Measurements from ENCODE around the gene SEC23B.
A peak's percentile ranks its signal among the peaks of the same experiment; 100 is the strongest.
"Not testable (repeated sequence)": the region's sequence is repeated elsewhere in the genome, so short reads cannot be mapped to it uniquely, and the experiment has no call there.

SEC23B gene

DNA sequence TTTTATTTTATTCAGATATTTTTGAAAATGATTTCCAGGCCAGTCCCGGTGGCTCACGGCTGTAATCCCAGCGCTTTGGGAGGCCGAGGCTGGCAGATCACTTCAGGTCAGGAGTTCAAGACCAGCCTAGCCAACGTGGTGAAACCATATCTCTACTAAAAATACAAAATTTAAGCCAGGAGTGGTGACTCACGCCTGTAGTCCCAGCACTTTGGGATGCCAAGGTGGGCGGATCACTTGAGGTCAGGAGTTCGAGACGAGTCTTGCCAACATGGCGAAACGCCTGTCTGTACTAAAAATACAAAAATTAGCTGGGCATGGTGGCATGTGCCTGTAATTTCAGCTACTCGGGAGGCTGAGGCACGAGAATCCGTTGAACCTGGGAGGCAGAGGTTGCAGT lies 19.0 kb downstream of the SEC23B start:
- DNase-seq (ENCODE audit: low read depth): not testable (repeated sequence)

DNA sequence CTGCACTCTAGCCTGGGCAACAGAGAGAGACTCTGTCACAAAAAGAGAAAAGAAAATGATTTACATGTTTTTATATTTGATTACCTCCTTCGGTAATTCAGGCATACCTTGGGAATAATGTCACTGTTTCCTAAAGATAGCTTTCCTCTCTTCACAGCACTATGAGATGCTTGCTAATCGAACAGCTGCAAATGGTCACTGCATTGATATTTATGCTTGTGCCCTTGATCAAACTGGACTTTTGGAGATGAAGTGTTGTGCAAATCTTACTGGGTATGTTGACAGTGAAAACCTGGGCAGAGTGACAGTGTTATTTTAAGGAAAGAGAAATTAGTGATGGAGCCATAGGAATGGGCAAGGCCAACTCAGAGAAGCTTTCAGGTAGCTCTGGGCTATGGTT lies 19.6 kb downstream of the SEC23B start:
- DNase-seq (ENCODE audit: low read depth): no peak

DNA sequence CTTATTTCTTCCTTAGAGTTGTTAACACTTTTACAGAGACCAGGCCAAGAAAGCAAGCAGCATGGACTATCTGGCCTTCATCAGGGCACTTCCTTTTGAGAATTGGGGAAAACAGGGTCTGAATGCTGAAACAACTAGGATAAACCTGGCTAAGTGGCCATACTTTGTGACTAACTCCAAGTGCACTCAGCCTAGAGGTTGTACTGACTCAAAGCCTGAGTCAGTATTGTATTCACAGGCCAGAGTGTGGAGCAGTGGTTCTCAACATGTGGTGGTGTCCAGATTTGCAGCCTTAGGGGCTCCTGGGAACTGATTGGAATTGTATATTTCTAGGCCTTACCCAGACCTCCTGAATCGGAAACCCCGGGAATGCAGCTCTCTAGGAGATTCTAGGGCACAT lies 20.1 kb downstream of the SEC23B start:
- DNase-seq (ENCODE audit: low read depth): no peak

DNA sequence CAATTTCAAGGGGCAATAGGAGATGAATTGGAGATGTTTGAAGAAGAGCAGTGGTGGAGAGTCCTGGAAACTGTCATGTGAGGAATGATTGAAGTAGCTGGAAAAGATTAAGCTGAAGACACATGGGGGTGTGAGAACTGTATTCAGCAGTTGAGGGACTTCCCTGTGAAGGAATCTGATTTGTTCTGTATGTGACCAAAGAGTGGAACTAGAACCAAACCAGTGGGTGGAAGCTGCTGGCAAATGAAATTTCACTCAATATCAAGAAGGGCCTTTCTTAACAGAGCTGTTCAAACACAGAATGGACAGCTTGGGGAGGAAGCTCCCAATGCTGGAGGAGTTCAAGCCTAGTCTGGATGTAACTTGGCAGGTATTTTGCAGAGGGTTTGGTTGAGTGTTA lies 21.3 kb downstream of the SEC23B start:
- DNase-seq (ENCODE audit: low read depth): no peak

DNA sequence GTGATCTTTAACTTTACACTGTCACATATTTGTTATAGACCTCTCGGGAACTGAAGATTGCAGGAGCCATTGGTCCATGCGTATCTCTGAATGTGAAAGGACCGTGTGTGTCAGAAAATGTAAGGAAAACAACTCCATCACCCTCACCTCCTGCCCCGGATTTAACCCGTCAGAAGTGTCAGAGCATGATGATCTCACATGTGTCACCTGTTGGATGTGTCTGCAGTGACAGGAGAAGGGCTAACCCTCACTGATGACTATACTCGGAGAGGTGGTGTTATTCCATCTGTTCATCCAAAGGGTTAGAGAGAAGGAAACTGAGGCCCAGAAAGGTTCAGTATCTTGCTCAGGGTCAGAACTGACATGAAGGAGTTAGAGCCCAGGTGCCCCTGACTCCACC lies 24.9 kb downstream of the SEC23B start:
- no peak for DNase-seq (ENCODE audit: low read depth)

DNA sequence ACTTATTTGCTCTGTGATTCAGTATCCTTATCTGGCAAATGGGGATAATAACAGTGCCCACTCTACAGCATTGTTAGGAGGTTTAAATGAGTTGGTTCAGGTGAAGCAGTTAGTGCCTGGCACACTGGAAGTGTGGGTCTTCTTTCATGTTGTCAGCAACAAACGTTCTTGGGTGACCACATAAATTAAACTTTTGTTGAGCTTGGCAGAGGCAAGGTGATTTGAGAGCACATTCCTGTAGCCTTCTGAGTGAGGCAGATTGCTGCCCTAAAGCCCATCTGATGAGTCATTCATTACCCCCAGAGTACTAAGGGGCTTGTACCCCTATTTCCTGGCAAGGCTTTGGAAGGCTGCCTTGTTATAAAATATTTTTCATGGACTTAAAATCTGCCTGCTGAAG lies 25.8 kb downstream of the SEC23B start:
- no peak for DNase-seq (ENCODE audit: low read depth)

DNA sequence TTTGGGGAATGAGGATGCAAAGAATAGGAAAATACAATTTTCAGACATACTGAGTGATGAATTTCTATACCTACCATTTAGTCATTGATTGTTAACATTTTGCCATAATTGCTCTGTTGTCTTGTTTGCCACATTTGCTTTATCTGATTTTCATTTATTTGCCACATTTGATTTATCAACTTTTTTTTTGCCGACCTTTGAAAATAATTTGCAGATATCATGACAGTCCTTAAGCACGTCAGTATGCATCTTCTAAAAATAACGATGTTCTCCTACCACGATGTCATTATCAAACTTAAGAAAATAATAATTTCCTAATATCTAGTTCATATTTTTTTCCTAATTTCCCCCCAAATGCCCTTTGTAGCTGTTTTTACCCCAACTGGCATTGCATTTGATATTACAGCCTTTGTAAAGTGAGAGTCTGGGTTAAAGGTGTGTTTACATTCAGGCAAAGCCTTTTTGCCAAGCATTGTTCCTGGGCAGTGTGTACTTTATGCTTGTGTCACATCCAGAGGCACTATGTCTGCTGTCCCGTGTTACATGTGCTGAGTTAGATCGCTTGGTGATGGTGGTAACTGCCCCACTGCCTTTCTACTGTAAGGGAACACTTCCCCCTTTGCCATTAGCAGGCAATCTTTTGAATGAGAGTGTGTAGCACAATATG lies 26.4 kb downstream of the SEC23B start:
- no peak for DNase-seq (ENCODE audit: low read depth)

DNA sequence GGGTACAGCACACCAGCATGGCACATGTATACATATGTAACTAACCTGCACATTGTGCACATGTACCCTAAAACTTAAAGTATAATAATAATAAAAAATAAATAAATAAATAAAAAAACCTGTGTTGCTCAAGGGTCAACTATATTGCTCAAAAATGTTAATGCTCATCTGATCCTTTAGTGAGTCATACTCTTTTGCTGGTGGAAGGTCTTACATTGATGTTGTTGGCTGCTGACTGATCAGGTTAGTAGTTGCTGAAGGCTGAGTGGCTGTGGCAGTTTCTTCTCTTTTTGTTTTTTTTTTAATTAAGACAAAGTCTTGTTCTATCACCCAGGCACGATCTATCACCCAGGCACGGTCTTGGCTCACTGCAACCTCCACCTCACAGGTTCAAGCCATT lies 29.9 kb downstream of the SEC23B start:
- DNase-seq (ENCODE audit: low read depth): no peak

DNA sequence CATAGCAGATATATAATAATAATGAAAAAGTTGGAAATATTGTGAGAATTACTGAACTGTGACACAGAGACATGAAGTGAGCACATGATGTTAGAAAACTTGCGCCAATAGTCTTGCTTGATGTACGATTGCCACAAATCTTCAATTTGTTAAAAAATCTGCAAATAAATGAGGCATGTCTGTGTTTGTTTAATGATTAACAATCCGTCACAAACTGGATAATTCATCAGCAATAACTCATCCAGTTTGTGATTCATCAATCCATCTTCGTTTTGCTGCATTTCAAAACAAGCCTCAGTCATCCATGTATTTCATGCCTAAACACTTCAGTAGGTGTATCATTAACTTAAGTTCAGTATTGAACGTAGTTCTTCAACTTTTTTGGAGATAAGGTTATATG lies 34.0 kb downstream of the SEC23B start:
- DNase-seq (ENCODE audit: low read depth): no peak

DNA sequence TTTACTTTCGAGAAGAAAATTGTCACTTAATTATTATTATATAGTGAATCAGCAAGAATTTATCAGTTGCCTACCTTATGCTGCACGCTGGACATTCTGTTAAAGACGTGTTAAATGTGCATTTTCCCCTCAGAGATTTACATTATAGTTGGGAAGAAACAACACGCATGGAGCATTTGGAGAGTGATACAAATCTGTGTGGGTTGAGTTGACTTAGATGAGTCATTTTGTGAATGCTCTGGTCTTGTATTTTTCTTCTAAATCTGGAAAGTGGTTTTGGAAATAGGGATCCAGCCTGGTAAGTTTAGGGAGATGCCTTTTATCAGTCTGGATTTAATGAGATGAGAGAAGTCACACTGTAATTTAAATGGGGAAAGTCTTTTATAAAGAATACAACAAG lies 35.5 kb downstream of the SEC23B start:
- DNase-seq (ENCODE audit: low read depth): no peak

DNA sequence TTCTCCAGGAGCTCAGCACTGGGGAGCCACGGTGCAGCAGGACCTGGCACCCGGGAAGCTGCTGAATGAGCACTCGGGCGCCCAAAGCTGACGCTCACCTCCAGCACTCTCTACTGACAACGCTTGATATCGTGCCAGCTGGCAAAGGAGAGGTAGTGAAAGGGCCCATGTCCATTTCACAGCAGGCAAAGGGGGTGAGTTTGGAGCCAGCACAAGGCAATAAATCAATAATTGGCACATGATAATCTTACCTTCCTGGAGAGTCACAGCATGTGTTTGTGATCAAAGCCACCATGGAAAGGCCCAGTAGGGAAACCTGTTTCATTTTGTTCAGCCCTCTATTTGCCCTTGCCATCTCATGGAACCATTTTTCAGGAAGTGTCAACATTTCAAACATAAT lies 36.2 kb downstream of the SEC23B start:
- no peak for DNase-seq (ENCODE audit: low read depth)

DNA sequence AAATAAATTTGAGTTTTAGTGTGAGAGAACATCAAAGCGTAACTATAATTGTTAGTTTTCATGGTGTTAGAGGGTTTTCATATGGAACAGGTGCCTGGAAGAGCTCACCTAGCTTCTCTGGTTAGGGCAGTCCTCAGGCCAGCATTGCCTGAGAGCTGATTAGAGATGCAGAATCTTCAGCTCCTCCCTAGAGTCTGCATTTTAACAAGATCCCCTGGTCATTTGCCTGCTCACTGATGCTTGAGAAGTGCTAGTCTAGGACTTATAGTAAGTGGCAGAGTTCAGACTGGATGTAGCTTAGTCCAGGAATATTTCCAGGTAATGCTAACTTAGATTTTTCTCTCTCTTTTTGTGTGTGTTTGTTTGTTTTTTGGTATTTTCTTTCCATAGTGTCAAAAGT lies 37.8 kb downstream of the SEC23B start:
- DNase-seq (ENCODE audit: low read depth): no peak

DNA sequence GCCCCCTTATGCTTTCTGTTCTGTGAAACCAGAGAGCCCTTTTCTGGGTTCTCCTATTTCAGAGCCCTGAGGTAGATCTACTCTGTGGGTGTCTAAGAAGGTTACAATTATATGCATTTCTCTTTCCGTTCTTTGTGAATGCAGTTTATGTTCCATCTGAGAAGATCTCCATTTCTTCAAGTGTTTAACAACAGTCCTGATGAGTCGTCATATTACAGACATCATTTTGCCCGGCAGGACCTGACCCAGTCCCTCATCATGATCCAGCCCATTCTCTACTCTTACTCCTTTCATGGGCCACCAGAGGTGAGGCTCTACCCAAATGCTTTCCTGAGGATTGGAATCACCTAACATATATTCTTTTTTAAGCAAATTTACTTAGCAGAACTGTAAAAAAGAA lies 40.7 kb downstream of the SEC23B start:
- no peak for DNase-seq (ENCODE audit: low read depth)

DNA sequence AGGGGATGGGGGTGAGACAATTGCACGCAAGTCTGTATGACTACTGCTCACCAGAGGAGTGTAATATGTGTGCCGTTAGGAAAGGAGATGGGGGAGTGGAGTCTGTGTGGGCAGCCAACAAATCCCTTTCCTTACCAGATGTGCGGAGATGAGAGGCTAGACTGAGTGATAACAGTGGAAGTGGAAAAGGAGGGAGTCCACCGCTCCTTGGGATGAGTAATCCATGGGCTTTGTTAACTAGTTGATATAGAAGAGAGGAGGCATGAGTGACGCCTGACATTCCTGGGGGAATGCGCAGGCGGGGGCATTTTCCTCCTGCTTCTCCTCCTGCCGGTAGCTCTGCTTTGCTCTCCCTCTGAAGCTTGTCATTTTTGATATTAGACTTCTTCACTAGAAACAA lies 46.0 kb downstream of the SEC23B start:
- DNase-seq (ENCODE audit: low read depth): no peak

DNA sequence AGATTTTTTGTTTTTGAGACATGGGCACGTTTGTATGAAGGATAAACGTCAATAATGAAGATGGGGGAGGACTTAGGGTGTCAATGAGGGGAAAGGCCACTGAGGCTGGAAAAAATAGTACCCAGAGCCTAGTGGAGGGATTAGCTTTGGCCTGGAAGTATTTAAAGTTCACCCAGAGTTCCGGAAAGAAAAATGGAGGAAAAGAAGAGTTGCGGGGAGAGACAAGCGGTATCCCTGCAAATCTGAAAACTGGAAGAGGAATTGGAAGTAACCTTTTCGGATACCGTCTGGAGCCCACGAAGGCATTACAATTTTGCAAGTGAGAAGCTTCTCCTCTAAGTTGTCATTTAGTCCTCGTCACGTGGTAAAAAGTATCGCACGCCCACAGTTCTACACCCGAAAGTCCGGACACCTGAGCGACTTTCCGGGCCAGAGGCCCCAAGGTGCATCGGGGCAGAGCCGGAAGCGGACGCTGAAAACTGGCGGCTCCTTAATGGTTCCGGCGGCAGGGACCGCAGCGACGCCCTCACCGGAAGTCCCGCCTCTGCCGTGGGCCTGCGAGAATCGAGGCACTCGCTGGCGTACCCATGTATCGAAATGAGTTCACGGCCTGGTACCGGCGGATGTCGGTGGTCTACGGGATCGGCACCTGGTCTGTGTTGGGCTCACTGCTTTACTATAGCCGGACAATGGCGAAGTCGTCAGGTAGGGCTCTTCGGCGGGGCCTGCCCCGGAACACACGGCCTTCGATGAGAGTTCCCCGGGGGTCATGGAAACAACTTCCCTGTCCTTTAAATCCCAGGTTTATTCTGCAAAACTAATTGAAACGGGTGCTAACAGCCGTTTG lies 59.4 kb downstream of the SEC23B start, which contains the start of gene SMIM26:
Gene SMIM26 (plus strand): TSS at position 541 of the 847 bp plus-strand sequence. CDS start 47 bp downstream, at position 588.
- peak; percentile 90 for DNase-seq (ENCODE audit: low read depth)

DNA sequence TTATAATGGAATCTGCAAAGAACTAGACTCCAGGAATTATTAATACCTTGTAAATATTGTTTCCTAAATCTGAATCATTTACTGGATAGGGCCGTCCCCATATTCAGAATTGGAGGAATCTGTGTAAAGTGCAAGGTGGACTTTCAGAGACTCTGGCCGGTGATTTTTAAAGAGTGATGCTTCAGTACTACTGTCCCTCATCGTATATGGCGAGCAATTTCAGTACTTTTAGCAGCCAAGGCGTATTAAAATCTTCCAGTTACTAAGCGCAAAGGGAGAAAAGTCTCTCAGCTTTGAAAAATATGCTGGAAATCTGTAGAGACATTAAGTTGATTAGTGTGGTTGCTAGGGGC lies 60.0 kb downstream of the SEC23B start:
- no peak for DNase-seq (ENCODE audit: low read depth)

DNA sequence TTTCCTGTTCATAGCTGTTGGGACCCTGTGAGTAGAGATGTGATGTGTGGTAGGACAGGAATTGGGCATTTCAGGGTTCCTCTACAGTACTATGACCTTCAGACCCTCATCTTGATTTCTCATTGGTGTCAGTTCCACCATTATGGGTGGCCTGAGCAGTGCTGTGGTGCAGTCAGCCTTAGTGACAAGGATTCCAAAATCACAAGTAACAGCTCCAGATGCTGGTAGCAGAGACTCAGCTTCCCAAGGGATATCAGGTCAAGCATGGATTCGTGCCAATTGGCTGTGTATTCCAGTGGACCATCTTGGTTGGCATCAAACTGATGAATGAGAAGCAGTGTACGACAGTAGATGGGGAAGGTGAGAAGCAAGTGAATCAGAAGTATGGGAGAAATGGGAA lies 63.3 kb downstream of the SEC23B start:
- DNase-seq (ENCODE audit: low read depth): no peak

DNA sequence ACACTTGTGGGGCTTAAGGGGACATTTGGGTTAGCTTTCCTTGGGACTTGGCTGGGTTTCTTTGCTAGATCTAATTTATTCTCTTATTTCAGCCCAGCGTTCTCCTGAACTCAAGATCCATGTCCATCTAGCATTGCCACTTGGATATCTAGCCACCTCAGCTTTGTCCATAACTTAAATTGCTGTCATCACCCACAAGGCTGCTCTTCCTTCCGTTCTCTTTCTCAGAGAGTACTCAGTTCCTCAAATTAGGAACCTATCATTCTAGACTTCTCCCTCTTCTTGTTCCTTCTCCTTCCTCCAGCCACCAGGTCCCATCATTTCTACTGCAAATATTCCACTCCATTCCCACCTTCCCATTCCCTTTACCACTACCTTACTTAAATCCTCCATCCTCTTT lies 63.8 kb downstream of the SEC23B start:
- no peak for DNase-seq (ENCODE audit: low read depth)

DNA sequence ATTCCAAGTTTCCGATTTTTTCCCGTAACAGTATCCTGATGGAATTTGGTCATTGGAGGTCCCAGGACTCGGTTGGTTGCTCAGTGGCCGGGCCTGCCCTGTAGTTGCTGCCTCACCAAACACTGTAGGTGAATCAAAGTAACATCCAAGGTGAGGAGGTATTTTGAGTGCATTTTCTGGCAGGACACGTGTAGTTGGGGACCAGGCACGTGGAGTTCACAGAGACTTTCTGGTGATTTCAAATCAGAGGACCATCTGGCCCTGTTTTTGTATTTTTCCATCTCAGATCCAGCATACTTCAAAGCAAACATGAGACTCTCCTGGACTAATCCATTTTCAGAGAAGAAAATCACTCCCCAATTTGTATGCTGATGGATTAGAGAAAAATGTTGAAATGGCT lies 70.2 kb downstream of the SEC23B start:
- no peak for DNase-seq (ENCODE audit: low read depth)

DNA sequence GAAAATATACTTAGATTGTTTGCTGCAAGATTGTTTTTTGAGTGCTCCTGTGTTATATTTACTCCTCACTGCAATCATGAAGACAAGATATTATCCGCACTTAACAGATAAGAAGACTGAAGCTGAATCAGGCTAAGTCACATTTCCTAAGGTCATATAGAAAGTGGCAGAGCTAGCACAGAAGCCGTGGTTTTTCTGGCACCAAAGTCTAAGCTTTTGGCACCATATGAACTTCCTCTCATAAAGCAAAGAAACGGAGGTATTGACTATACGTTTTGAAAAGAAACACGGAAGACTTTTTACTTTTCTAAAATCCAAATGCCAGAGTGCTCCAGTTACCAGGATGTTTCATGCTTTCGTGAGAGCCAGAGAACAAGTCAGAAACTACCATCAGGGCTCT lies 70.8 kb downstream of the SEC23B start:
- DNase-seq (ENCODE audit: low read depth): no peak

DNA sequence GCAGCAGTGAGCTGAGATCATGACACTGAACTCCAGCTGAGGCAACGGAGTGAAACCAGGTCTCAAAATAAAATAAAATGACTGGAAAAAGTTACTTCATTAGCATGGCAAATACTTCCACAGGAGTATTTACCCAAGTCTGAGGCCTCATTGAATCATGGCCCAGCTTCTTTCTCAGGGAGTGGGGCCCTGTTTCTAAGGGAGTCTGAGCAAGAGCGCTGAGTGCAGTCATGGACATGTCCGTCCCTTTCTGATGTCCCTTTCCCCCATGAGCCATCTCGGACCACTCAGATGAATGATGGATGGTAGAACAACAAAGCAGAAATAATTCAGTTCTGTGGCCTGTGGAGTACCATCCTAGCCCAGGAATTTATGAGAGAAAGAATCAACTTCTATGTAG lies 72.3 kb downstream of the SEC23B start:
- no peak for DNase-seq (ENCODE audit: low read depth)

DNA sequence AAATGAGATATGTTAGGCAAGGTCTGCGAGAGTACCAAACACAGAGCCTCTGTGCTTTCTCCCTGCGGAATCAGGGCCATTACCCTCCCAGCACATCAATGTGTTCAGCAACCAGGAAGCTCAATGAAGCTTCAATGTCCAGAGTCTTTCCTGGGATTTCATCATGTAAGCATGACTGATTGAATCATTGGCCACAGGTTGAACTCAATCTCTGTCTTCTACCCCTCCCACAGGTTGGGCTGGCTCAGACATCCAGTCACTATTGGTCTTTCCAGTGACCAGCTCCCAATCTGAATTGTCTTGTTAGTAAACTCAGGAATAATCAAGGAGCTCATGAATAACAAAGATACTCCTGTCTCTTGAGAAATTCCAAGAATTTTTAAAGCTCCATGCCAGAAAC lies 77.4 kb downstream of the SEC23B start:
- no peak for DNase-seq (ENCODE audit: low read depth)

DNA sequence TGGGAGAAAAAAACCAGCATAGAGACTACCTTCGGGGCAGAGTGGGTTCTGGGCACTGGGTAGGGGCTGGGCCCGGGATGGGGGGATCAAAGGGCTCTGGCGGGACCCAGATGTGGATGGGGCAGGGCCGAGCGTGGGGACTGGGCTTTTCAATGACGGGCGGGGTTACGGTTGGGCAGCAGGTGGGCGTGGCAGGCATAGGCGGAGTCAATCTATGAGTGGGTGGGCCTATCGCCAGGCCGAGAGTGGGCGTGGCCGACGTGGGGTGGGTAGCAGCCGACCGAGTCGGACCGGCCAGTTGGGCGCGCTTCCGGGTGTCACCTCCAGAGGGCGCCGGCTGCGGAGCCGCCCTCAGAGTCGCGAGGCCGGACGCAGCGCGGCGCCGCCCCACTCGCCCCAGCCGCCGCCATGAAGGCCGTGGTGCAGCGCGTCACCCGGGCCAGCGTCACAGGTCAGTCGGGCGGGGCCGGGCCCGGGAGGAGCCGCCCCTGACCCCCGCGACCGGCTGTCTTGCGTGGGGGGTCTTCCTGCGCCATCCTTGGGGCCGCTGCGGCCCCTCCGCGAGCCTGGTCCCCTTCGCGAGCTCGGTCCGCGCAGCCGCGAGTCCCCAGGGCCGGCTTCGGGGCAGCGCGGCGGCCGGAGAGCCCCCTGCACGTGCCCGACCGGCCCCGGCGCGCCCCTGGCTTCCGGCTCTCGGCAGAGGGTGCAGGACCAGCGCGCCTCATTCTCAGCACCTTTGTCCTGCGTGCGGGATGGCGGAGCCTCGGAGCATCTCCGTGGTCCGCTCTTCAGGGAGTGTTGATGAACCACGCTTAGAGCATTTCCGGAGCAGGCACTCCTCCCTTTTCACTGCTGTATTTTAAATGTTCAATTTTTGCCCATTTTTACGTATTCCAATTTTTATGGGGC lies 80.2 kb downstream of the SEC23B start, which contains the start of gene DTD1:
Gene DTD1 (plus strand): TSS at position 390 of the 909 bp plus-strand sequence. CDS start 19 bp downstream, at position 409.
- DNase-seq (ENCODE audit: low read depth): peak; percentile 80
